Measurements from ENCODE around the gene IGFLR1. TPM values are rescaled to one million over a fixed set of nuclear protein-coding genes. Genes with fewer than 3 reads are reported as not detected.

The IGFLR1 gene
- total and polyA plus RNA-seq, 4 experiments from 2014 or later: 93.9 to 124 (median 109) TPM

- Histone ChIP-seq H3K27me3 (ENCODE audit: insufficient read depth, low read length) (no peaks in the 10 kb centered on the region), H3K4me1 (ENCODE audit: insufficient read depth, low read length) (no peaks in the 10 kb centered on the region), H3K36me3 (ENCODE audit: insufficient read depth, low read length) (no peaks in the 10 kb centered on the region), H3K4me3 (ENCODE audit: low read length in 2 of 2) (no peak overlapping the region), H3K9me3 (ENCODE audit: control insufficient read depth in 1 of 2, low read length in 2 of 2) (no peaks in the 10 kb centered on the region), H3K27ac (ENCODE audit: low read depth, low read length) (no peak overlapping the region)
- Mint-ChIP-seq H3K27me3 (peaks cover 0 to 3% of the 10 kb centered on the region in 2 donors), H3K9me3 (peaks cover 0 to 2% (median 0%) of the 10 kb centered on the region in 8 donors), H3K4me3 (no peak overlapping the region), H3K4me1 (no peaks in the 10 kb centered on the region), H3K27ac (no peak overlapping the region), H3K36me3 (peaks cover 0 to 2% of the 10 kb centered on the region in 2 donors)
- ChIA-PET CTCF (ENCODE audit: partially characterized antibody) (no interaction called here), POLR2A (ENCODE audit: partially characterized antibody) (no interaction called here)
- DNase-seq: no peak
- intact Hi-C loops (cut with micrococcal nuclease): no loop called here
These were observed 46.1 kb upstream of the IGFLR1 start for GRCh38 chr19:35788205-35788960.

GRCh38 chr19:35787227-35787799, 45.1 kb upstream of the IGFLR1 start:
- POLR2A ChIA-PET (ENCODE audit: partially characterized antibody): no interaction called here
- H3K9me3 ChIP-seq (ENCODE audit: control insufficient read depth in 1 of 2, low read length in 2 of 2): no peaks in the 10 kb centered on the region
- H3K27me3 ChIP-seq (ENCODE audit: insufficient read depth, low read length): no peaks in the 10 kb centered on the region
- peaks cover 0 to 2% (median 0%) of the 10 kb centered on the region in 8 donors for H3K9me3 Mint-ChIP-seq
- H3K27me3 Mint-ChIP-seq: no peaks in the 10 kb centered on the region
- peaks cover 7% of the 10 kb centered on the region in 2 donors for H3K36me3 Mint-ChIP-seq
- intact Hi-C loops (cut with micrococcal nuclease): no loop called here
- CTCF ChIA-PET (ENCODE audit: partially characterized antibody): no interaction called here
- no peak overlapping the region for H3K27ac ChIP-seq (ENCODE audit: low read depth, low read length)
- no peak overlapping the region for H3K4me3 Mint-ChIP-seq
- H3K4me3 ChIP-seq (ENCODE audit: low read length in 2 of 2): no peak overlapping the region
- no peaks in the 10 kb centered on the region for H3K4me1 ChIP-seq (ENCODE audit: insufficient read depth, low read length)
- H3K4me1 Mint-ChIP-seq: peaks cover 0 to 1% (median 0%) of the 10 kb centered on the region in 4 donors
- no peak overlapping the region for H3K27ac Mint-ChIP-seq
- no peak for DNase-seq
- no peaks in the 10 kb centered on the region for H3K36me3 ChIP-seq (ENCODE audit: insufficient read depth, low read length)

- H3K9me3 Mint-ChIP-seq: peaks cover 0 to 2% (median 0%) of the 10 kb centered on the region in 8 donors
These were observed 44.3 kb upstream of the IGFLR1 start for GRCh38 chr19:35786299-35787160.

GRCh38 chr19:35785339-35785627, 43.0 kb upstream of the IGFLR1 start:
- intact Hi-C loops (cut with micrococcal nuclease): no loop called here
- no peak overlapping the region for H3K4me3 Mint-ChIP-seq
- H3K9me3 ChIP-seq (ENCODE audit: control insufficient read depth in 1 of 2, low read length in 2 of 2): no peaks in the 10 kb centered on the region
- H3K4me1 ChIP-seq (ENCODE audit: insufficient read depth, low read length): no peaks in the 10 kb centered on the region
- H3K36me3 ChIP-seq (ENCODE audit: insufficient read depth, low read length): peaks cover 8% of the 10 kb centered on the region
- POLR2A ChIA-PET (ENCODE audit: partially characterized antibody): no interaction called here
- no peaks in the 10 kb centered on the region for H3K27me3 ChIP-seq (ENCODE audit: insufficient read depth, low read length)
- DNase-seq: no peak
- H3K36me3 Mint-ChIP-seq: peaks cover 7 to 15% of the 10 kb centered on the region in 2 donors
- no peak overlapping the region for H3K27ac Mint-ChIP-seq
- no peaks in the 10 kb centered on the region for H3K27me3 Mint-ChIP-seq
- H3K4me3 ChIP-seq (ENCODE audit: low read length in 2 of 2): no peak overlapping the region
- no peak overlapping the region for H3K27ac ChIP-seq (ENCODE audit: low read depth, low read length)
- peaks cover 0 to 2% (median 0%) of the 10 kb centered on the region in 8 donors for H3K9me3 Mint-ChIP-seq
- H3K4me1 Mint-ChIP-seq: peaks cover 0 to 1% (median 0%) of the 10 kb centered on the region in 4 donors
- CTCF ChIA-PET (ENCODE audit: partially characterized antibody): no interaction called here

More at GRCh38 chr19:35786299-35787160, 44.3 kb upstream of the IGFLR1 start:
- DNase-seq: no peak
- ChIA-PET POLR2A (ENCODE audit: partially characterized antibody) (no interaction called here), CTCF (ENCODE audit: partially characterized antibody) (no interaction called here)
- H3K4me3 Mint-ChIP-seq: no peak overlapping the region
- Histone ChIP-seq H3K36me3 (ENCODE audit: insufficient read depth, low read length) (peaks cover 3% of the 10 kb centered on the region), H3K4me1 (ENCODE audit: insufficient read depth, low read length) (no peaks in the 10 kb centered on the region), H3K27ac (ENCODE audit: low read depth, low read length) (no peak overlapping the region), H3K9me3 (ENCODE audit: control insufficient read depth in 1 of 2, low read length in 2 of 2) (no peaks in the 10 kb centered on the region), H3K27me3 (ENCODE audit: insufficient read depth, low read length) (no peaks in the 10 kb centered on the region), H3K4me3 (ENCODE audit: low read length in 2 of 2) (no peak overlapping the region)
- H3K4me1 Mint-ChIP-seq: peaks cover 0 to 1% (median 0%) of the 10 kb centered on the region in 4 donors
- H3K36me3 Mint-ChIP-seq: peaks cover 7 to 9% of the 10 kb centered on the region in 2 donors
- peak overlapping the region in 1 of 7 donors; percentile 71 for H3K27ac Mint-ChIP-seq
- H3K27me3 Mint-ChIP-seq: no peaks in the 10 kb centered on the region
- intact Hi-C loops (cut with micrococcal nuclease): no loop called here

- Mint-ChIP-seq H3K9me3 (peaks cover 0 to 2% (median 0%) of the 10 kb centered on the region in 8 donors), H3K36me3 (peaks cover 7 to 17% of the 10 kb centered on the region in 2 donors), H3K27me3 (no peaks in the 10 kb centered on the region), H3K4me1 (peaks cover 0 to 1% (median 0%) of the 10 kb centered on the region in 4 donors), H3K4me3 (no peak overlapping the region), H3K27ac (no peak overlapping the region)
- ChIA-PET POLR2A (ENCODE audit: partially characterized antibody) (no interaction called here), CTCF (ENCODE audit: partially characterized antibody) (no interaction called here)
- H3K9me3 ChIP-seq (ENCODE audit: control insufficient read depth in 1 of 2, low read length in 2 of 2): no peaks in the 10 kb centered on the region
- H3K27ac ChIP-seq (ENCODE audit: low read depth, low read length): no peak overlapping the region
- intact Hi-C loops (cut with micrococcal nuclease): no loop called here
- no peaks in the 10 kb centered on the region for H3K4me1 ChIP-seq (ENCODE audit: insufficient read depth, low read length)
- DNase-seq: no peak
- H3K27me3 ChIP-seq (ENCODE audit: insufficient read depth, low read length): no peaks in the 10 kb centered on the region
- H3K36me3 ChIP-seq (ENCODE audit: insufficient read depth, low read length): peaks cover 8% of the 10 kb centered on the region
- no peak overlapping the region for H3K4me3 ChIP-seq (ENCODE audit: low read length in 2 of 2)
These were observed 42.5 kb upstream of the IGFLR1 start for GRCh38 chr19:35784503-35785338.

GRCh38 chr19:35783469-35784434, 41.5 kb upstream of the IGFLR1 start:
- CTCF ChIA-PET (ENCODE audit: partially characterized antibody): no interaction called here
- Histone ChIP-seq H3K9me3 (ENCODE audit: control insufficient read depth in 1 of 2, low read length in 2 of 2) (no peaks in the 10 kb centered on the region), H3K4me3 (ENCODE audit: low read length in 2 of 2) (no peak overlapping the region), H3K36me3 (ENCODE audit: insufficient read depth, low read length) (peaks cover 8% of the 10 kb centered on the region), H3K4me1 (ENCODE audit: insufficient read depth, low read length) (no peaks in the 10 kb centered on the region), H3K27me3 (ENCODE audit: insufficient read depth, low read length) (no peaks in the 10 kb centered on the region), H3K27ac (ENCODE audit: low read depth, low read length) (no peak overlapping the region)
- intact Hi-C loops (cut with micrococcal nuclease): no loop called here
- H3K4me1 Mint-ChIP-seq: peaks cover 0 to 1% (median 0%) of the 10 kb centered on the region in 4 donors
- H3K9me3 Mint-ChIP-seq: peaks cover 0 to 2% (median 0%) of the 10 kb centered on the region in 8 donors
- POLR2A ChIA-PET (ENCODE audit: partially characterized antibody): no interaction called here
- DNase-seq: no peak
- no peak overlapping the region for H3K27ac Mint-ChIP-seq
- H3K27me3 Mint-ChIP-seq: no peaks in the 10 kb centered on the region
- H3K36me3 Mint-ChIP-seq: peaks cover 7 to 19% of the 10 kb centered on the region in 2 donors
- H3K4me3 Mint-ChIP-seq: no peak overlapping the region

Measured in CD4-positive, alpha-beta memory T cell (primary cell).